ENCODE data around the gene CBFA2T3.

- TF ChIP-seq CTCF (IDR thresholded peaks at IDR 0.05) = no peak
- TF ChIP-seq EZH2 (IDR thresholded peaks at IDR 0.05; ENCODE audit: borderline replicate concordance, insufficient read depth, low read depth, low read length, poor library complexity, severe bottlenecking) = no peak
Measured at GRCh38 chr16:88885693-88886280, 91.2 kb downstream of the CBFA2T3 start.

Measured in B cell (primary cell).